Urinary bladder (tissue), 4 donors: Measurements from ENCODE around the gene SNX9. TPM values are rescaled to one million over a fixed set of nuclear protein-coding genes. Genes with fewer than 3 reads are reported as not detected.

Experiments
- DNase-seq: peaks from one replicate; pipeline ENCODE4 v3.0.0-alpha.2; 2015; ENCODE audit errors: extremely low spot score
- H3K27ac ChIP-seq: one replicate; pipeline ENCODE4 v1.5.1; 2013; ENCODE audit warnings: low read depth, mild to moderate bottlenecking, moderate library complexity
- H3K36me3 ChIP-seq: one replicate; pipeline ENCODE4 v1.6.1; 2013; ENCODE audit warnings: mild to moderate bottlenecking, moderate library complexity; ENCODE audit not compliant: insufficient read depth
- H3K4me1 ChIP-seq: one replicate; pipeline ENCODE4 v1.6.1; 2013; ENCODE audit warnings: mild to moderate bottlenecking, moderate library complexity; ENCODE audit not compliant: insufficient read depth
- H3K4me3 ChIP-seq: one replicate; pipeline ENCODE4 v1.5.1; 2013; ENCODE audit warnings: low read depth, low read length
- WGBS: extraction: QIAGEN DNeasy Blood & Tissue Kit; methylation state at CpG from one replicate; pipeline ENCODE4 v1.1.7; 2013; 5-methylcytosine and 5-hydroxymethylcytosine counted together
- polyA plus RNA-seq: library from polyadenylated mRNA; stranded (reverse); fragments of 200-250 nt; gene quantifications from one replicate; pipeline ENCODE4 v1.2.3, GENCODE V29; 2013
- total RNA-seq: library from RNA; depleted of rRNA; stranded (reverse); fragments of >200 nt; gene quantifications from one replicate; pipeline ENCODE4 v1.2.3, GENCODE V29; 2014
- donor health status: healthy with polysubstance abuse.
- donor health status: healthy.

Gene SNX9
- total and polyA plus RNA-seq, 2 donors, result 36.0 to 70.0 TPM

- DNase-seq, result no peak
- no peak overlapping the region for H3K4me3 ChIP-seq
- no peaks in the 10 kb centered on the region for H3K4me1 ChIP-seq
- no peaks in the 10 kb centered on the region for H3K36me3 ChIP-seq
- H3K27ac ChIP-seq, result no peak overlapping the region
Measured at GRCh38 chr6:157811137-157811475, 11.9 kb upstream of the SNX9 start.

- no peak overlapping the region for H3K27ac ChIP-seq
- WGBS, result 86% methylated on average over 3 of the region's 3 CpGs
Measured at GRCh38 chr6:157811476-157812173, 11.4 kb upstream of the SNX9 start.

GRCh38 chr6:157812425-157813171 is 10.4 kb upstream of the SNX9 start:
- Histone ChIP-seq H3K4me1 (no peaks in the 10 kb centered on the region), H3K36me3 (no peaks in the 10 kb centered on the region), H3K27ac (no peak overlapping the region), H3K4me3 (no peak overlapping the region)
- no peak for DNase-seq

More at GRCh38 chr6:157811476-157812173, 11.4 kb upstream of the SNX9 start:
- H3K4me1 ChIP-seq, result no peaks in the 10 kb centered on the region
- no peaks in the 10 kb centered on the region for H3K36me3 ChIP-seq
- H3K4me3 ChIP-seq, result no peak overlapping the region
- no peak for DNase-seq

GRCh38 chr6:157813191-157813590 is 9.9 kb upstream of the SNX9 start:
- no peak overlapping the region for H3K27ac ChIP-seq
- WGBS, result 53% methylated on average over 5 of the region's 5 CpGs
- DNase-seq, result no peak
- no peak overlapping the region for H3K4me3 ChIP-seq
- H3K36me3 ChIP-seq, result no peaks in the 10 kb centered on the region
- no peaks in the 10 kb centered on the region for H3K4me1 ChIP-seq

- H3K36me3 ChIP-seq, result no peaks in the 10 kb centered on the region
- H3K4me3 ChIP-seq, result no peak overlapping the region
- H3K4me1 ChIP-seq, result no peaks in the 10 kb centered on the region
- no peak overlapping the region for H3K27ac ChIP-seq
- DNase-seq, result no peak
- 39% methylated on average over 5 of the region's 5 CpGs for WGBS
Measured at GRCh38 chr6:157813750-157814455, 9.1 kb upstream of the SNX9 start.

- Histone ChIP-seq H3K4me1 (no peaks in the 10 kb centered on the region), H3K4me3 (no peak overlapping the region), H3K27ac (no peak overlapping the region), H3K36me3 (no peaks in the 10 kb centered on the region)
- 91% methylated on average over 4 of the region's 4 CpGs for WGBS
- DNase-seq, result no peak
Measured at GRCh38 chr6:157814883-157815282, 8.2 kb upstream of the SNX9 start.

GRCh38 chr6:157821342-157822033 is 1.6 kb upstream of the SNX9 start:
- H3K27ac ChIP-seq, result no peak overlapping the region
- no peaks in the 10 kb centered on the region for H3K36me3 ChIP-seq
- no peak overlapping the region for H3K4me3 ChIP-seq
- 83% methylated on average over 6 of the region's 6 CpGs for WGBS
- no peaks in the 10 kb centered on the region for H3K4me1 ChIP-seq
- DNase-seq, result no peak

GRCh38 chr6:157822245-157823000 is 623 bp upstream of the SNX9 start:
- DNase-seq, result no peak
- Histone ChIP-seq H3K27ac (peak overlapping the region; percentile 79), H3K36me3 (no peaks in the 10 kb centered on the region), H3K4me1 (no peaks in the 10 kb centered on the region), H3K4me3 (peak overlapping the region; percentile 86)
- WGBS, result 6% methylated on average over 53 of the region's 53 CpGs

- no peak for DNase-seq
- WGBS, result under 1% methylated on average over 74 of the region's 74 CpGs
- H3K4me3 ChIP-seq, result peak overlapping the region; percentile 86
- peak overlapping the region; percentile 96 for H3K27ac ChIP-seq
- no peaks in the 10 kb centered on the region for H3K36me3 ChIP-seq
- H3K4me1 ChIP-seq, result no peaks in the 10 kb centered on the region
Measured at GRCh38 chr6:157823528-157824370, 703 bp downstream of the SNX9 start.

- Histone ChIP-seq H3K4me3 (no peak overlapping the region), H3K27ac (no peak overlapping the region), H3K4me1 (no peaks in the 10 kb centered on the region), H3K36me3 (no peaks in the 10 kb centered on the region)
- no peak for DNase-seq
- 68% methylated on average over 10 of the region's 10 CpGs for WGBS
Measured at GRCh38 chr6:157825243-157825904, 2.3 kb downstream of the SNX9 start.

GRCh38 chr6:157830354-157831017 is 7.4 kb downstream of the SNX9 start:
- H3K4me3 ChIP-seq, result no peak overlapping the region
- no peaks in the 10 kb centered on the region for H3K36me3 ChIP-seq
- WGBS, result 88% methylated on average over 6 of the region's 6 CpGs
- peaks cover 2% of the 10 kb centered on the region for H3K4me1 ChIP-seq
- H3K27ac ChIP-seq, result no peak overlapping the region
- DNase-seq, result no peak

- WGBS, result 92% methylated on average over 2 of the region's 2 CpGs
- Histone ChIP-seq H3K4me1 (peaks cover 2% of the 10 kb centered on the region), H3K4me3 (no peak overlapping the region), H3K27ac (no peak overlapping the region), H3K36me3 (no peaks in the 10 kb centered on the region)
- DNase-seq, result no peak
Measured at GRCh38 chr6:157831018-157831369, 7.9 kb downstream of the SNX9 start.
